Fibroblast of upper back skin (primary cell): Measurements from ENCODE around the gene PWP2.
"Not testable (repeated sequence)": the region's sequence is repeated elsewhere in the genome, so short reads cannot be mapped to it uniquely, and the experiment has no call there.

Source experiments
- DNase-seq: peaks from one replicate; pipeline ENCODE4 v3.0.0-alpha.2; 2013

Gene PWP2

GRCh38 chr21:44107026-44107501 lies at the start of gene PWP2:
PWP2 (plus strand) TSS chr21:44107399; CDS start chr21:44107417, 18 bp downstream.
- not testable (repeated sequence) for DNase-seq

- DNase-seq = no peak
Measured at GRCh38 chr21:44057960-44058651, 49.1 kb upstream of the PWP2 start.

GRCh38 chr21:44058652-44058964 lies 48.6 kb upstream of the PWP2 start:
- no peak for DNase-seq

GRCh38 chr21:44058981-44059380 lies 48.2 kb upstream of the PWP2 start:
- DNase-seq = no peak

- DNase-seq = no peak
Measured at GRCh38 chr21:44059710-44060109, 47.5 kb upstream of the PWP2 start.

- no peak for DNase-seq
Measured at GRCh38 chr21:44062380-44062779, 44.8 kb upstream of the PWP2 start.

GRCh38 chr21:44063151-44063912 lies 43.9 kb upstream of the PWP2 start:
- DNase-seq = no peak

GRCh38 chr21:44064852-44065403 lies 42.3 kb upstream of the PWP2 start:
- no peak for DNase-seq

- DNase-seq = no peak
Measured at GRCh38 chr21:44065428-44065827, 41.8 kb upstream of the PWP2 start.

GRCh38 chr21:44066116-44066515 lies 41.1 kb upstream of the PWP2 start:
- no peak for DNase-seq

GRCh38 chr21:44067011-44067839 lies 40.0 kb upstream of the PWP2 start:
- no peak for DNase-seq

GRCh38 chr21:44070391-44070790 lies 36.8 kb upstream of the PWP2 start:
- no peak for DNase-seq

- no peak for DNase-seq
Measured at GRCh38 chr21:44071359-44072104, 35.7 kb upstream of the PWP2 start.

GRCh38 chr21:44072111-44072510 lies 35.1 kb upstream of the PWP2 start:
- DNase-seq = no peak

- DNase-seq = no peak
Measured at GRCh38 chr21:44074315-44074958, 32.8 kb upstream of the PWP2 start.

- no peak for DNase-seq
Measured at GRCh38 chr21:44076316-44076715, 30.9 kb upstream of the PWP2 start.

GRCh38 chr21:44078411-44078981 lies 28.7 kb upstream of the PWP2 start:
- DNase-seq = no peak

GRCh38 chr21:44079446-44079845 lies 27.8 kb upstream of the PWP2 start:
- DNase-seq = no peak

GRCh38 chr21:44079846-44080245 lies 27.4 kb upstream of the PWP2 start:
- no peak for DNase-seq

- no peak for DNase-seq
Measured at GRCh38 chr21:44082648-44083440, 24.4 kb upstream of the PWP2 start.
